ENCODE results near the gene IGSF21. TPM values are rescaled to one million over a fixed set of nuclear protein-coding genes. Genes with fewer than 3 reads are reported as not detected.

IGSF21 gene
- total and polyA plus RNA-seq, 2 experiments from 2014 or later = not detected

DNA sequence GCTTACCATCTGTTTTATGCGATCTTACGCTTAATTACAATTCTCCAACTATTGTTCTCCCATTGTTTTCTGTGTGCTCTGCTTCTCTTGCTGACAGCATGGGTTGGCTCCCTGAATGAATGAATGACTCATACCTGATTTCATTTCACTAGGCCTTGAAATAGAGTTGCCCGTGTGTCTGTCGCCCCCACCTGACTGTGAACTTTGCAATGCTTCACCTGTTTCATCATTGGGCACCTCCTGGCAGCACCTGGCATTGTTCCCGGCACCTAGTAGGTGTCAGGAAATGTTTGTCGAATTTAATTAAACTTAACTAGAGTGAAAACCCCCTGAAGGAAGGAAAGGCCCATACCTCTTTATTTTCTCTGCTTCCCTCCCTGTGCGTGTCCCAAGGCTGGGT is 252.7 kb downstream of the IGSF21 start:
- Histone ChIP-seq H2AFZ (no peak overlapping the region), H3K4me2 (no peak overlapping the region), H3K9me2 (replicated peaks; ENCODE audit: insufficient read depth) (no peaks in the 10 kb centered on the region), H3K36me3 (replicated peaks; ENCODE audit: insufficient read depth, low read depth) (no peaks in the 10 kb centered on the region), H3K79me2 (no peaks in the 10 kb centered on the region), H3K9me3 (ENCODE audit: low read depth) (no peaks in the 10 kb centered on the region), H3K27ac (no peak overlapping the region), H3K4me1 (ENCODE audit: insufficient read depth) (no peaks in the 10 kb centered on the region), H4K20me1 (ENCODE audit: insufficient read depth, poor library complexity, severe bottlenecking) (no peaks in the 10 kb centered on the region), H3K27me3 (peaks cover 13% of the 10 kb centered on the region), H3K4me3 (no peak overlapping the region)
- no peak for DNase-seq (ENCODE audit: low spot score)
- WGBS (ENCODE audit: low lambda C conversion rate, missing lambda C conversion rate) = 88% methylated on average over 7 of the region's 7 CpGs
- TF ChIP-seq EZH2phosphoT487 (IDR thresholded peaks at IDR 0.05; ENCODE audit: low read depth, severe bottlenecking, unreplicated experiment) (no peak), EZH2 (IDR thresholded peaks at IDR 0.05; ENCODE audit: borderline replicate concordance) (no peak)
- TF ChIP-seq, protein P1, sequence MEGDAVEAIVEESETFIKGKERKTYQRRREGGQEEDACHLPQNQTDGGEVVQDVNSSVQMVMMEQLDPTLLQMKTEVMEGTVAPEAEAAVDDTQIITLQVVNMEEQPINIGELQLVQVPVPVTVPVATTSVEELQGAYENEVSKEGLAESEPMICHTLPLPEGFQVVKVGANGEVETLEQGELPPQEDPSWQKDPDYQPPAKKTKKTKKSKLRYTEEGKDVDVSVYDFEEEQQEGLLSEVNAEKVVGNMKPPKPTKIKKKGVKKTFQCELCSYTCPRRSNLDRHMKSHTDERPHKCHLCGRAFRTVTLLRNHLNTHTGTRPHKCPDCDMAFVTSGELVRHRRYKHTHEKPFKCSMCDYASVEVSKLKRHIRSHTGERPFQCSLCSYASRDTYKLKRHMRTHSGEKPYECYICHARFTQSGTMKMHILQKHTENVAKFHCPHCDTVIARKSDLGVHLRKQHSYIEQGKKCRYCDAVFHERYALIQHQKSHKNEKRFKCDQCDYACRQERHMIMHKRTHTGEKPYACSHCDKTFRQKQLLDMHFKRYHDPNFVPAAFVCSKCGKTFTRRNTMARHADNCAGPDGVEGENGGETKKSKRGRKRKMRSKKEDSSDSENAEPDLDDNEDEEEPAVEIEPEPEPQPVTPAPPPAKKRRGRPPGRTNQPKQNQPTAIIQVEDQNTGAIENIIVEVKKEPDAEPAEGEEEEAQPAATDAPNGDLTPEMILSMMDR (IDR thresholded peaks at IDR 0.05; ENCODE audit: poor library complexity) = no peak

DNA sequence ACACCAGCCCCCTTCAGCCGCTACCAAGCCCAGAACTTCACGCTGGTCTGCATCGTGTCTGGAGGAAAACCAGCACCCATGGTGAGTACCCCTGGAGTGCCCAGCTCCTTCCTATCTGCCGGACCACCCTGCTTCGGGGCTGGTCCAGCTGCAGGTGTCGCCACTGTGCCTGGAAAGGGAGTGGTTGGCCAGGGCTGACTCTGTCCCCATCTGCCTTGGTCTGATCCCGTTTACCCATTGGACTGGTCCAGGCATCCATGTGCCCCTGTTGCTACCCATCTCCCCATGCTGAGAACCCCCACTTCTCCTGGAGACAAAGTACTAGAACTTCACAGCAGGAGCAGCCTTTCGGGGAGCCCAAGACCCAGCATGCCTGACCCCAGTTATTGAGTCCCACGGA is 254.6 kb downstream of the IGSF21 start:
- no peaks in the 10 kb centered on the region for H3K79me2 ChIP-seq
- no peaks in the 10 kb centered on the region for H4K20me1 ChIP-seq (ENCODE audit: insufficient read depth, poor library complexity, severe bottlenecking)
- H2AFZ ChIP-seq = no peak overlapping the region
- H3K4me3 ChIP-seq = no peak overlapping the region
- 88% methylated on average over 9 of the region's 9 CpGs for WGBS (ENCODE audit: low lambda C conversion rate, missing lambda C conversion rate)
- no peak overlapping the region for H3K4me2 ChIP-seq
- DNase-seq (ENCODE audit: low spot score) = no peak
- no peaks in the 10 kb centered on the region for H3K9me2 ChIP-seq (replicated peaks; ENCODE audit: insufficient read depth)
- H3K4me1 ChIP-seq (ENCODE audit: insufficient read depth) = no peaks in the 10 kb centered on the region
- H3K27me3 ChIP-seq = peaks cover 10% of the 10 kb centered on the region
- H3K9me3 ChIP-seq (ENCODE audit: low read depth) = no peaks in the 10 kb centered on the region
- H3K36me3 ChIP-seq (replicated peaks; ENCODE audit: insufficient read depth, low read depth) = no peaks in the 10 kb centered on the region
- TF ChIP-seq EZH2phosphoT487 (IDR thresholded peaks at IDR 0.05; ENCODE audit: low read depth, severe bottlenecking, unreplicated experiment) (no peak), EZH2 (IDR thresholded peaks at IDR 0.05; ENCODE audit: borderline replicate concordance) (no peak)
- TF ChIP-seq, protein P1 (IDR thresholded peaks at IDR 0.05; ENCODE audit: poor library complexity) = no peak
- no peak overlapping the region for H3K27ac ChIP-seq

DNA sequence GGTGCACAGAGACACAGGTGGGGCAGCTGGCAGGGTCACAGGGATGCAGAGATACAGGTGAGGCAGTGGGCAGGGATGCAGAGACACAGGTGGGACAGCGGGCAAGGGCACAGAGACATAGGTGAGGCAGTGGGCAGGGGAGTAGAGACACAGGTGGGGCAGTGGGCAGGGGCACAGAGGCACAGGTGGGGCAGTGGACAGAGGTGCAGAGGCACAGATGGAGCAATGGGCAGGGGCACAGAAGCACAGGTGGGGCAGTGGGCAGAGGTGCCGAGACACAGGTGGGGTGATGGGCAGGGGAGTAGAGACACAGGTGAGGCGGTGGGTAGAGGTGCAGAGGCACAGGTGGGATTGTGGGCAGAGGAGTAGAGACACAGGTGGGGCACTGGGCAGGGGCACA is 255.8 kb downstream of the IGSF21 start:
- Histone ChIP-seq H3K27me3 (peaks cover 7% of the 10 kb centered on the region), H3K4me1 (ENCODE audit: insufficient read depth) (no peaks in the 10 kb centered on the region), H3K4me3 (no peak overlapping the region), H2AFZ (no peak overlapping the region), H3K9me2 (replicated peaks; ENCODE audit: insufficient read depth) (no peaks in the 10 kb centered on the region), H3K4me2 (no peak overlapping the region), H3K9me3 (ENCODE audit: low read depth) (no peaks in the 10 kb centered on the region), H3K27ac (no peak overlapping the region), H3K79me2 (no peaks in the 10 kb centered on the region), H4K20me1 (ENCODE audit: insufficient read depth, poor library complexity, severe bottlenecking) (no peaks in the 10 kb centered on the region), H3K36me3 (replicated peaks; ENCODE audit: insufficient read depth, low read depth) (no peaks in the 10 kb centered on the region)
- WGBS (ENCODE audit: low lambda C conversion rate, missing lambda C conversion rate) = 100% methylated on average over 3 of the region's 3 CpGs
- no peak for DNase-seq (ENCODE audit: low spot score)
- TF ChIP-seq EZH2phosphoT487 (IDR thresholded peaks at IDR 0.05; ENCODE audit: low read depth, severe bottlenecking, unreplicated experiment) = no peak
- TF ChIP-seq, protein P1 (IDR thresholded peaks at IDR 0.05; ENCODE audit: poor library complexity) = no peak
- no peak for TF ChIP-seq EZH2 (IDR thresholded peaks at IDR 0.05; ENCODE audit: borderline replicate concordance)
